OCI-LY7 (cell line): ENCODE results near the gene KIF3C. TPM values are rescaled to one million over a fixed set of nuclear protein-coding genes. Genes with fewer than 3 reads are reported as not detected.

ENCODE experiments used
- BruUV-seq: library from RNA; stranded (reverse); fragments of 400-500 nt; replicated peaks from 2 replicates; lab custom pipeline; 2021; lab: Mats Ljungman, UMichigan
- CTCF ChIA-PET: fragments of 300-600 bp; sonication (Branson Sonifier 250); formaldehyde crosslinking; loops from one replicate; lab custom pipeline; 2022; ENCODE audit warnings: antibody characterized with exemption; ENCODE audit not compliant: unreplicated experiment; lab: Charles Lee
- POLR2A ChIA-PET: fragments of 300-600 bp; sonication (Branson Sonifier 250); formaldehyde crosslinking; loops from one replicate; lab custom pipeline; 2022; ENCODE audit warnings: antibody characterized with exemption; lab: Charles Lee
- DNase-seq: peaks from one replicate; pipeline ENCODE4 v3.0.0-alpha.2; 2015; ENCODE audit warnings: low spot score
- H2AFZ ChIP-seq: fragments of 200-600 bp; sonication (generic), shearing (Covaris generic); 2 replicates; pipeline ENCODE4 v1.6.1; 2014; ENCODE audit warnings: mild to moderate bottlenecking, antibody characterized with exemption, low read length, moderate library complexity
- H3K27ac ChIP-seq: fragments of 200-600 bp; sonication (generic); 2 replicates; pipeline ENCODE4 v1.5.1; 2014; ENCODE audit warnings: mixed run types, low read depth, mild to moderate bottlenecking, moderate library complexity, low read length, inconsistent platforms; ENCODE audit not compliant: poor library complexity, severe bottlenecking
- H3K36me3 ChIP-seq: fragments of 200-600 bp; sonication (generic); 2 replicates; pipeline ENCODE4 v1.6.1; 2014; ENCODE audit warnings: mild to moderate bottlenecking, antibody characterized with exemption, low read length, moderate library complexity, mixed read lengths; ENCODE audit not compliant: insufficient read depth
- H3K4me1 ChIP-seq: fragments of 200-600 bp; sonication (generic); 2 replicates; pipeline ENCODE4 v1.5.1; 2014; ENCODE audit warnings: mild to moderate bottlenecking, low read length; ENCODE audit not compliant: insufficient read depth, poor library complexity, severe bottlenecking
- H3K4me2 ChIP-seq: fragments of 200-600 bp; sonication (generic); 2 replicates; pipeline ENCODE4 v1.6.1; 2014; ENCODE audit warnings: mild to moderate bottlenecking, low read length
- H3K4me3 ChIP-seq: fragments of 200-600 bp; sonication (generic); 2 replicates; pipeline ENCODE4 v1.5.1; 2014; ENCODE audit warnings: mild to moderate bottlenecking, low read depth, low read length; ENCODE audit not compliant: poor library complexity, severe bottlenecking
- H3K79me2 ChIP-seq: fragments of 200-600 bp; sonication (generic); 2 replicates; pipeline ENCODE4 v1.6.1; 2016; ENCODE audit warnings: low read depth, mild to moderate bottlenecking, low read length, moderate library complexity, mixed read lengths; ENCODE audit not compliant: insufficient read depth
- H3K9me2 ChIP-seq: fragments of 200-600 bp; sonication (generic); 2 replicates; pipeline ENCODE4 v1.6.1; 2016; ENCODE audit warnings: mild to moderate bottlenecking, low read length, mixed read lengths; ENCODE audit not compliant: insufficient read depth
- H3K9me3 ChIP-seq: fragments of 200-600 bp; sonication (generic); 2 replicates; pipeline ENCODE4 v1.6.1; 2014; ENCODE audit warnings: mild to moderate bottlenecking, mixed run types, low read length, mixed read lengths
- H4K20me1 ChIP-seq: fragments of 200-600 bp; sonication (generic); 2 replicates; pipeline ENCODE4 v1.6.1; 2014; ENCODE audit warnings: mild to moderate bottlenecking, antibody characterized with exemption, low read length, moderate library complexity, mixed read lengths; ENCODE audit not compliant: insufficient read depth
- EZH2phosphoT487 ChIP-seq: fragments of 200-600 bp; sonication (generic); IDR thresholded peaks from 2 replicates; pipeline ENCODE4 v1.6.1; 2018; ENCODE audit warnings: low read depth, borderline replicate concordance, mild to moderate bottlenecking, mixed run types, antibody characterized with exemption, low read length, moderate library complexity, mixed read lengths
- intact Hi-C: fragments of 100-400 bp; cut with micrococcal nuclease; formaldehyde crosslinking; loops from one replicate; pipeline ENCODE4 v1.10.0; 2022; ENCODE audit not compliant: unreplicated experiment
- total RNA-seq, 2 experiments: library from RNA; depleted of rRNA in 1 of 2; stranded (reverse); fragments of >200 nt in 1 of 2; shearing (Covaris generic) in 1 of 2; gene quantifications; 2 replicates each; pipeline ENCODE4 v1.2.3, GENCODE V29; 2014 to 2022
- TF ChIP-seq, protein P1 (sequence below): fragments of 200-600 bp; sonication (generic); conservative IDR thresholded peaks from 2 replicates; pipeline ENCODE4 v1.5.1; 2014; ENCODE audit warnings: mild to moderate bottlenecking, antibody characterized with exemption, low read length, moderate library complexity, mixed read lengths

KIF3C gene
- total RNA-seq, 2 experiments from 2014 or later: 3.8 to 11.4 TPM

DNA sequence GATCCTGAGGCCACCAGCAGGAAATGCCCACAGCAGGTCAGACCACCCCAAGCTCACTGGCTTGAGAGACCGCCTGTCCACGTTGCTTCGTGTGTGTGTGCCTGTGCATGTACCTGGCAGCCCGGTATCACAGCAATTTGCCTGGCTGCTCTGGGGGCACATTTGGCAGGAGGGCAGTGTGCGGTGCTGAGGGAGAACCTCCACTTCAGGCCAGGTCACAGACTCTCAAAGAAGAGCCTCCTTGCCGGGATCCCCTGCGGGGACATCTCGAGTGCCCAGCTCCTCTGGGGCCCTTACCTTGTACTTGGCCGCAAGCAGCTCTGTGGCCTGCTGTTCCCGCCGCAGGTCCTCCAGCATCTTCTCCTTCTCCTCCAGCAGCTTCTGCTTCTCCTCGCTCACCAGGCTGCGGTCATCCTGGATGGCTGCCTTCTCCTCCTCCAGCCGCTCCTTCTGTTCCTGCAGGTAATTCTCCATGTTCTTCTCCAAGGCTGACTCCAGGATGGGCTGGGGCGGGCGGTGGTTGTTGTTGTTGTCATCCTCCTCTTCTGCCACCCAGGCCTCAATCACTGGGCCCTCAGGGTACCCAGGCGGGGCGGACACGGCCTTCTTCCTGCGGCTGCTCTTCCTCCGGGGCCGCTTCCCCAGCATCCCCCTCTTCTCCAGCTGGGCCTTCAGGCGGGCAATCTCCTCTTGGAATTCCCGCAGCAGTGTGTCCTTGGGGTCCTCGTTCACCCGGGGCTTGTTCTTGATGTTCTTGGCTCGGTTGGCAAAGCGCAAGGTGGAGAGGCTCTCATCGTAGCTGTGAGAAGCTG, 2.0 kb downstream of the KIF3C start:
- H4K20me1 ChIP-seq: no peaks in the 10 kb centered on the region
- intact Hi-C loops: no loop called here
- ChIA-PET POLR2A (interaction anchor here (0.6 kb wide), 1 partner anchor 165 kb away, joined by 4 read pairs; no protein-coding TSS in a partner anchor), CTCF (no interaction called here)
- H3K4me1 ChIP-seq: peaks cover 7% of the 10 kb centered on the region
- H3K4me3 ChIP-seq: no peak overlapping the region
- no peaks in the 10 kb centered on the region for H3K36me3 ChIP-seq
- no peak for DNase-seq
- no peak for TF ChIP-seq EZH2phosphoT487
- TF ChIP-seq, protein P1, sequence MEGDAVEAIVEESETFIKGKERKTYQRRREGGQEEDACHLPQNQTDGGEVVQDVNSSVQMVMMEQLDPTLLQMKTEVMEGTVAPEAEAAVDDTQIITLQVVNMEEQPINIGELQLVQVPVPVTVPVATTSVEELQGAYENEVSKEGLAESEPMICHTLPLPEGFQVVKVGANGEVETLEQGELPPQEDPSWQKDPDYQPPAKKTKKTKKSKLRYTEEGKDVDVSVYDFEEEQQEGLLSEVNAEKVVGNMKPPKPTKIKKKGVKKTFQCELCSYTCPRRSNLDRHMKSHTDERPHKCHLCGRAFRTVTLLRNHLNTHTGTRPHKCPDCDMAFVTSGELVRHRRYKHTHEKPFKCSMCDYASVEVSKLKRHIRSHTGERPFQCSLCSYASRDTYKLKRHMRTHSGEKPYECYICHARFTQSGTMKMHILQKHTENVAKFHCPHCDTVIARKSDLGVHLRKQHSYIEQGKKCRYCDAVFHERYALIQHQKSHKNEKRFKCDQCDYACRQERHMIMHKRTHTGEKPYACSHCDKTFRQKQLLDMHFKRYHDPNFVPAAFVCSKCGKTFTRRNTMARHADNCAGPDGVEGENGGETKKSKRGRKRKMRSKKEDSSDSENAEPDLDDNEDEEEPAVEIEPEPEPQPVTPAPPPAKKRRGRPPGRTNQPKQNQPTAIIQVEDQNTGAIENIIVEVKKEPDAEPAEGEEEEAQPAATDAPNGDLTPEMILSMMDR: no peak
- no peak overlapping the region for H3K27ac ChIP-seq
- H3K9me2 ChIP-seq: no peaks in the 10 kb centered on the region
- no peak overlapping the region for H3K4me2 ChIP-seq
- H3K9me3 ChIP-seq: no peaks in the 10 kb centered on the region
- no peak overlapping the region for H2AFZ ChIP-seq
- no peaks in the 10 kb centered on the region for H3K79me2 ChIP-seq
- no TSS peak for BruUV-seq

DNA sequence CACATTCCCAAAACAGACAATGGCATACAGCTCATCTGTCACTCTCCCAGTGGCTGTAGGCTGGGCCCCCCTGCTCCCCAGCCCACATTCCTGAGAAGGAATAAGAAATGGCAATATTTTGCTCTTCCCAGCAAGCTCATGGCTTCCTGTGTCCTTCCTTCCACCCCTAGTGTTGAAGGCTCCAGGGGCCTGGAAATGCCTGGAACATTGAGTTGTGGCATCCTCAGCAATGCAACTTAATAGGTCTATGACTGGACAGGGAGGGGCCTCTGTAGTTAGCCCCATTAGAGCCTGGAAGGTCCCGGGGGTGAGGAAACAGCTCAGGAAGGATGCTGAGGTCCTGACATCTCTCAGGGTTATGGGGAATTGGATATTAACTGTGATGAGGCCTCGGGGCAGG, 3.3 kb downstream of the KIF3C start:
- Histone ChIP-seq H2AFZ (no peak overlapping the region), H3K9me3 (no peaks in the 10 kb centered on the region), H3K4me2 (no peak overlapping the region), H3K79me2 (no peaks in the 10 kb centered on the region), H3K9me2 (no peaks in the 10 kb centered on the region), H3K4me3 (no peak overlapping the region), H3K4me1 (peaks cover 7% of the 10 kb centered on the region), H3K36me3 (no peaks in the 10 kb centered on the region), H4K20me1 (no peaks in the 10 kb centered on the region), H3K27ac (no peak overlapping the region)
- POLR2A ChIA-PET: no interaction called here
- CTCF ChIA-PET: no interaction called here
- BruUV-seq: no TSS peak
- DNase-seq: no peak
- TF ChIP-seq, protein P1: no peak
- TF ChIP-seq EZH2phosphoT487: no peak
- intact Hi-C loops: no loop called here

GRCh38 chr2:25977768-25978167, 4.5 kb downstream of the KIF3C start:
- no peak overlapping the region for H3K4me3 ChIP-seq
- CTCF ChIA-PET: no interaction called here
- BruUV-seq: no TSS peak
- intact Hi-C loops: no loop called here
- no peak for DNase-seq
- no peak overlapping the region for H3K27ac ChIP-seq
- H3K36me3 ChIP-seq: no peaks in the 10 kb centered on the region
- peaks cover 7% of the 10 kb centered on the region for H3K4me1 ChIP-seq
- POLR2A ChIA-PET: interaction anchor here (0.6 kb wide), 1 partner anchor 1007 kb away, joined by 4 read pairs; no protein-coding TSS in a partner anchor
- H3K9me2 ChIP-seq: no peaks in the 10 kb centered on the region
- no peak for TF ChIP-seq EZH2phosphoT487
- TF ChIP-seq, protein P1: no peak
- no peak overlapping the region for H3K4me2 ChIP-seq
- H3K9me3 ChIP-seq: no peaks in the 10 kb centered on the region
- no peaks in the 10 kb centered on the region for H3K79me2 ChIP-seq
- H4K20me1 ChIP-seq: no peaks in the 10 kb centered on the region
- no peak overlapping the region for H2AFZ ChIP-seq
